ENCODE data around the gene STK33. TPM values are rescaled to one million over a fixed set of nuclear protein-coding genes. Genes with fewer than 3 reads are reported as not detected.

STK33 gene
- total RNA-seq (10 to 100 TPM in 7 of 9 donors, 1 to 10 TPM in 2; 6.8 to 21.9 (median 17.2) TPM), polyA plus RNA-seq (10 to 100 TPM; 17.2 to 36.0 (median 35.8) TPM)
- long read RNA-seq, donor 1 = 0 reads
- long read RNA-seq, donor 2 = 0 reads
- long read RNA-seq, donor 3 = 0 reads
- long read RNA-seq, donor 4, partial matches to known transcripts = 0 of 9 reads
- long read RNA-seq, donor 4, other reads (novel, unspliced or antisense) = 9 of 9 reads
- long read RNA-seq, donor 5, partial matches to known transcripts = 0 of 20 reads
- long read RNA-seq, donor 5, other reads (novel, unspliced or antisense) = 19 of 20 reads
- long read RNA-seq, donor 6, partial matches to known transcripts = 0 of 10 reads
- long read RNA-seq, donor 6, other reads (novel, unspliced or antisense) = 10 of 10 reads
- long read RNA-seq, donor 7 = 0 reads
- long read RNA-seq, donor 8, partial matches to known transcripts = 0 of 1 reads
- long read RNA-seq, donor 8, other reads (novel, unspliced or antisense) = 0 of 1 reads
- long read RNA-seq, donor 9 = 0 reads
- long read RNA-seq, donor 10 = 0 reads

DNA sequence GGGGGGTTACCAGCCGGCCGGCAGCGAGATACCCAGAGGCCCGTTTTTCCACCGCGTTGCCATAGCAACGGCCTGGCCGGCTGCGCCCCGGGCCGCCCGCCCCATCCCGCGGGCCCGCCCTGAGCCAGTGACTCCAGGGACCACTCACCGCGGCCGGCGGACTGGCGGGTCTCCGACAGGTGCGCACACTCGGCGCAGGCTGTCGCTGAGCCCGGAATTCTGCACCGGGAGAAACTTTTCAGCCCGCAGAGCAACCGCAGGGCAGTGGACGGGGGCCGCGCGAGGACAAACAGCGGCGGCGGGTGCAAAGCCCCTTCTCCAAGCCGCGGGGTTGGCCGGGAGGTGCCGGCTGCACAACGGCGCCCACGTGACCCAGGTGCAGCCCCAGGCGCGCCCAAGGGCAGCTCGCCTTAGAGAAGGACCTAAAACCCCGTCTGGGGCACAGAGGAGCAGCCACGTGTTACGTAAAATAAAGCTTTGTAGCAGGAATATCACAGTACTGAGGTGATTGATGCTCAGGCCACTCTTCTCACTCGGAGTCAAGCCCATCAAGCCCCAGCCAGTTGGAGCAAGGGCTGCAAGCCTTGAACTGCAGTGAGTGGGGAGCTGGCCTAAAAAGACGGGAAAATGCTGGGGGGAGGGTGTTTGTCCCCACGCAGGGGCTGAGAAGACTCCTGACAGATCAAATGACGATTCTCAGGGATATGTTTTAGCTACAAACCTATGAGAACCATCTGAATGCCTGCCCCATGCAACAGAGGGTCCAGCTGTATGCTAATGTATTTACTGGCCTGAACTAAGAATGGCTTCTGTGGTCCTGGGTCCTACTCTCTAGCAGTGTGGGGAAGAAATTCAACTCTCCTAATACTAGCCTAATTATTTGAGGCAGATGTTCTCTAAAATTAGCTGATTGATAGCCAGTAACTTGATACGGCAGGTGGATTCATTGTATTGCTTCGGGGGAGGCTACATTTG, at the start of gene STK33:
STK33 (minus strand) TSS at position 294 of the 975 bp plus-strand sequence. CDS start 119,323 bp downstream, outside the sequence.
- no peaks in the 10 kb centered on the region for H3K9me3 ChIP-seq (replicated peaks in 1 of 3)
- H3K4me1 ChIP-seq (replicated peaks in 1 of 2) = peaks cover 0 to 5% of the 10 kb centered on the region in 2 donors
- no peaks in the 10 kb centered on the region for H3K36me3 ChIP-seq (replicated peaks in 1 of 2)
- H3K4me3 ChIP-seq = peak within 1 kb of the TSS in 2 of 4 donors; percentile 52 to 68
- intact Hi-C loops (cut with DNase I) = no loop called here
- peak; percentile 61 to 76 (median 68) for DNase-seq
- 5 to 34% (median 6%) methylated on average over 9 to 55 of the region's 55 CpGs for WGBS, 4 donors
- peak within 1 kb of the TSS in 1 of 5 donors; percentile 22 for H3K27ac ChIP-seq
- no peaks in the 10 kb centered on the region for H3K27me3 ChIP-seq
- no peak for TF ChIP-seq POLR2A (IDR thresholded peaks at IDR 0.05)
- TF ChIP-seq, protein P1, sequence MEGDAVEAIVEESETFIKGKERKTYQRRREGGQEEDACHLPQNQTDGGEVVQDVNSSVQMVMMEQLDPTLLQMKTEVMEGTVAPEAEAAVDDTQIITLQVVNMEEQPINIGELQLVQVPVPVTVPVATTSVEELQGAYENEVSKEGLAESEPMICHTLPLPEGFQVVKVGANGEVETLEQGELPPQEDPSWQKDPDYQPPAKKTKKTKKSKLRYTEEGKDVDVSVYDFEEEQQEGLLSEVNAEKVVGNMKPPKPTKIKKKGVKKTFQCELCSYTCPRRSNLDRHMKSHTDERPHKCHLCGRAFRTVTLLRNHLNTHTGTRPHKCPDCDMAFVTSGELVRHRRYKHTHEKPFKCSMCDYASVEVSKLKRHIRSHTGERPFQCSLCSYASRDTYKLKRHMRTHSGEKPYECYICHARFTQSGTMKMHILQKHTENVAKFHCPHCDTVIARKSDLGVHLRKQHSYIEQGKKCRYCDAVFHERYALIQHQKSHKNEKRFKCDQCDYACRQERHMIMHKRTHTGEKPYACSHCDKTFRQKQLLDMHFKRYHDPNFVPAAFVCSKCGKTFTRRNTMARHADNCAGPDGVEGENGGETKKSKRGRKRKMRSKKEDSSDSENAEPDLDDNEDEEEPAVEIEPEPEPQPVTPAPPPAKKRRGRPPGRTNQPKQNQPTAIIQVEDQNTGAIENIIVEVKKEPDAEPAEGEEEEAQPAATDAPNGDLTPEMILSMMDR (IDR thresholded peaks at IDR 0.05) = no peak

DNA sequence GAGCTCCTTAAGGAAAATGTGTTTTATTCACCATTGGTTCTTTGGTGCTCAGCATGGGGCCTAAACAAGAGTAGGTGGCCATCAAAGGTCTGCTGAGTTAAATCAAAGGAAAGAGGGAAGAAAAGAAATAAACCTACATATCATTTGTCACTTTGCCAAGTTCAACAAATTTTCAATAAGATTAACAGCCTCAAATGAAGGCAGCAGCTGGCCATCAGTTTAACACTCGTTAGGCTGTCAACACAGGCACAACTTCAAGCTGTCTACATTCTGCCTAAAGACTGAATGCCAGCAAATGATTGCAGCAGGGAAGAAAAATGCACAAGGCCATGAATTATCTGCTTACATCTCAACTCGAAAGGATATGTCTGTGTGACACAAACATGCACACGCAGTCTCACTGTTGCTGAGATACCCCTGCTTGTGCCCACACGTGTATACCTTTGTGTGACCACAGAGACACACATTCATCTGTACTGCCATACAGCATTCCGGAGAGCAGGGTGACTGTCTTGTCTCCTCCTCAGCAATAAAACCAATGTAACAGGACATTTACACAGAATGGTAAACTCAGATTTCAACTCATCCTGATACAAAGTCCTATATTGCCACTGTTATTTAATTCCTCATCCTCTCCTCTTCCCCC, 48.3 kb upstream of the STK33 start:
- H3K9me3 ChIP-seq (replicated peaks in 1 of 3) = no peaks in the 10 kb centered on the region
- intact Hi-C loops (cut with DNase I) = no loop called here
- peaks cover 0 to 61% of the 10 kb centered on the region in 2 donors for H3K36me3 ChIP-seq (replicated peaks in 1 of 2)
- H3K4me1 ChIP-seq (replicated peaks in 1 of 2) = no peaks in the 10 kb centered on the region
- TF ChIP-seq, protein P1 (IDR thresholded peaks at IDR 0.05) = no peak
- TF ChIP-seq POLR2A (IDR thresholded peaks at IDR 0.05) = no peak
- no peak overlapping the region for H3K4me3 ChIP-seq
- H3K27me3 ChIP-seq = no peaks in the 10 kb centered on the region
- 78 to 90% (median 82%) methylated on average over 5 of the region's 5 CpGs for WGBS, 4 donors
- DNase-seq = no peak
- no peak overlapping the region for H3K27ac ChIP-seq

DNA sequence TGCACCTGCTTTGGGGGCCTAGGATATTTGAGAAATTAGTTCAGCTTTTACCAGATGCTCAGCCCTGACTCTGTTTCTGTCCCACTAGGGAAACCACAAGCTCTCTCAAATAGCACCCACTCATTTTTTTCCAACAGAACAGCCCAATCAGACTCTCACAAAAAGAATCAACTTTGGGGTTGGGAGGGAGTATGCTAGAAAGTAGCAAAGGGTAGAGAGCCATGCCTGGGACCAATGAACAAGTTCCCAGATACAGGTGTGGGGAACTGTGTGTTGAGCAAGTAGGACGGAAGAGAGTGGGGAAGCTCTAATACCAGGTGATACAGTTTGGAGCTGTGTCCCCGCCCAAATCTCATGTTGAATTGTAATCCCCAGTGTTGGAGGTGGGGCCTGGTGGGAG, 47.3 kb upstream of the STK33 start:
- Histone ChIP-seq H3K9me3 (replicated peaks in 1 of 3) (no peaks in the 10 kb centered on the region), H3K27me3 (no peaks in the 10 kb centered on the region), H3K36me3 (replicated peaks in 1 of 2) (peaks cover 0 to 56% of the 10 kb centered on the region in 2 donors), H3K4me3 (no peak overlapping the region), H3K4me1 (replicated peaks in 1 of 2) (no peaks in the 10 kb centered on the region), H3K27ac (no peak overlapping the region)
- 97 to 100% (median 98%) methylated on average over 2 of the region's 2 CpGs for WGBS, 4 donors
- no peak for DNase-seq
- intact Hi-C loops (cut with DNase I) = no loop called here
- TF ChIP-seq, protein P1 (IDR thresholded peaks at IDR 0.05) = no peak
- no peak for TF ChIP-seq POLR2A (IDR thresholded peaks at IDR 0.05)

All from adrenal gland (tissue), 19 donors.